22Rv1 (cell line): ENCODE results near the gene ENHO.

Source experiments
- ZFX ChIP-seq: fragments of 450-650 bp; IDR thresholded peaks from 2 replicates; pipeline ENCODE4 v1.6.1; 2017; ENCODE audit warnings: antibody characterized with exemption, borderline replicate concordance
- TF ChIP-seq, protein P1 (sequence below): fragments of 450-650 bp; IDR thresholded peaks from 2 replicates; pipeline ENCODE4 v1.5.1; 2017; ENCODE audit warnings: mild to moderate bottlenecking

DNA sequence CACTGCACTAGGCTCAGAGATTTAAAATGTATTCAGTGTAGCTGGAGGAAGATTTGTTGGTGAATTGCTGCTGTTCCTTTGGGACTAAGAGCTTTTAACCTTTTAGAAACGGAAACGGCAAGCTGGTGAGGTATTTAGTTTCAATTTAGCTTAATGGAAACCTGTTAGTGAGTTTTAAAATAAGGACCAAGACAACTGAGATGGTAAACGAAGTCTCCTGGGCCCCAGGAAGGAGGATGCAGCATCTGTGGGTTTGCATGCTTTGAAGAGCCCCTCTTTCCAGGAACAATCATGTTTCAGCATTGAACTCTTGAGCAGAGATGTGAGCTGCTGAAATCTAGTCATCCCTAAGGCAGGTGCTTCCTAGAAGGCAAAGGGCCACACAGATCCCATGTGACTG lies 47.7 kb downstream of the ENHO start:
- TF ChIP-seq, protein P1, sequence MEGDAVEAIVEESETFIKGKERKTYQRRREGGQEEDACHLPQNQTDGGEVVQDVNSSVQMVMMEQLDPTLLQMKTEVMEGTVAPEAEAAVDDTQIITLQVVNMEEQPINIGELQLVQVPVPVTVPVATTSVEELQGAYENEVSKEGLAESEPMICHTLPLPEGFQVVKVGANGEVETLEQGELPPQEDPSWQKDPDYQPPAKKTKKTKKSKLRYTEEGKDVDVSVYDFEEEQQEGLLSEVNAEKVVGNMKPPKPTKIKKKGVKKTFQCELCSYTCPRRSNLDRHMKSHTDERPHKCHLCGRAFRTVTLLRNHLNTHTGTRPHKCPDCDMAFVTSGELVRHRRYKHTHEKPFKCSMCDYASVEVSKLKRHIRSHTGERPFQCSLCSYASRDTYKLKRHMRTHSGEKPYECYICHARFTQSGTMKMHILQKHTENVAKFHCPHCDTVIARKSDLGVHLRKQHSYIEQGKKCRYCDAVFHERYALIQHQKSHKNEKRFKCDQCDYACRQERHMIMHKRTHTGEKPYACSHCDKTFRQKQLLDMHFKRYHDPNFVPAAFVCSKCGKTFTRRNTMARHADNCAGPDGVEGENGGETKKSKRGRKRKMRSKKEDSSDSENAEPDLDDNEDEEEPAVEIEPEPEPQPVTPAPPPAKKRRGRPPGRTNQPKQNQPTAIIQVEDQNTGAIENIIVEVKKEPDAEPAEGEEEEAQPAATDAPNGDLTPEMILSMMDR: no peak
- TF ChIP-seq ZFX: no peak
